GM12873 (cell line): Measurements from ENCODE around the gene ZNF622.

Experiments
- CTCF ChIP-seq: IDR thresholded peaks from 2 replicates; pipeline ENCODE4 v1.5.1; 2012; ENCODE audit warnings: low read depth, mild to moderate bottlenecking, moderate library complexity, low read length, control low read depth; ENCODE audit not compliant: insufficient read depth; ENCODE audit errors: missing control alignments

ZNF622 gene

GRCh38 chr5:16480144-16480543, 14.5 kb upstream of the ZNF622 start:
- TF ChIP-seq CTCF = no peak

- no peak for TF ChIP-seq CTCF
Measured at GRCh38 chr5:16477541-16477940, 11.9 kb upstream of the ZNF622 start.

- TF ChIP-seq CTCF = no peak
Measured at GRCh38 chr5:16471387-16471786, 5.8 kb upstream of the ZNF622 start.

- no peak for TF ChIP-seq CTCF
Measured at GRCh38 chr5:16467363-16468219, 2.0 kb upstream of the ZNF622 start.

GRCh38 chr5:16464664-16465543, 696 bp downstream of the ZNF622 start:
- TF ChIP-seq CTCF = peak; percentile 26

- no peak for TF ChIP-seq CTCF
Measured at GRCh38 chr5:16464231-16464630, 1.4 kb downstream of the ZNF622 start.

- TF ChIP-seq CTCF = no peak
Measured at GRCh38 chr5:16461782-16462181, 3.8 kb downstream of the ZNF622 start.
